Common myeloid progenitor, CD34-positive (primary cell): ENCODE measurements around the gene SETD5.

ENCODE experiments used
- CTCF ChIA-PET: fragments of 350-600 bp; sonication (Branson Sonifier 250); formaldehyde crosslinking; loops from one replicate; lab custom pipeline; 2021; ENCODE audit warnings: antibody characterized with exemption; lab: Charles Lee
- POLR2A ChIA-PET: fragments of 350-600 bp; sonication (Branson Sonifier 250); formaldehyde crosslinking; loops from one replicate; lab custom pipeline; 2021; ENCODE audit warnings: antibody characterized with exemption; lab: Charles Lee
- DNase-seq, 3 donors: peaks; one replicate each; pipeline versions ENCODE4 v3.0.0 to v3.0.0-alpha.2; 2013
- H3K27ac ChIP-seq, 2 experiments: 1 replicate in 1 of 2; 2 replicates in 1 of 2; pipeline ENCODE4 v1.7.0; 2013; ENCODE audit warnings: inconsistent platforms in 2 of 2, low read length in 2 of 2, mild to moderate bottlenecking in 2 of 2, low read depth in 1 of 2, moderate library complexity in 1 of 2; ENCODE audit not compliant: severe bottlenecking in 2 of 2, insufficient read depth in 1 of 2, poor library complexity in 1 of 2
- H3K27me3 ChIP-seq, 5 experiments: replicated peaks in 2 of 5; 1 replicate in 3 of 5; 2 replicates in 2 of 5; pipeline versions ENCODE4 v1.6.1 to v1.7.0; 2013; ENCODE audit warnings: low read length in 4 of 5, mild to moderate bottlenecking in 2 of 5, moderate library complexity in 2 of 5, inconsistent platforms in 1 of 5; ENCODE audit not compliant: insufficient read depth in 5 of 5, control insufficient read depth in 4 of 5
- H3K36me3 ChIP-seq, 4 experiments: 1 replicate in 2 of 4; 2 replicates in 2 of 4; pipeline versions ENCODE4 v1.6.1 to v1.7.0; 2013; ENCODE audit warnings: low read length in 3 of 4, control low read depth in 1 of 4, mild to moderate bottlenecking in 1 of 4; ENCODE audit not compliant: control insufficient read depth in 4 of 4, insufficient read depth in 4 of 4
- H3K4me1 ChIP-seq, 4 experiments: 1 replicate in 3 of 4; 2 replicates in 1 of 4; pipeline versions ENCODE4 v1.6.1 to v1.7.1; 2013; ENCODE audit warnings: low read length in 3 of 4, mild to moderate bottlenecking in 3 of 4, control low read depth in 1 of 4, inconsistent platforms in 1 of 4, moderate library complexity in 1 of 4; ENCODE audit not compliant: control insufficient read depth in 4 of 4, insufficient read depth in 4 of 4; ENCODE audit errors: control extremely low read depth in 1 of 4
- H3K4me3 ChIP-seq, 7 experiments: 1 replicate in 4 of 7; 2 replicates in 3 of 7; pipeline versions ENCODE4 v1.5.1 to v1.7.0; 2013; ENCODE audit warnings: mild to moderate bottlenecking in 7 of 7, low read length in 6 of 7, moderate library complexity in 6 of 7, inconsistent platforms in 2 of 7, low read depth in 2 of 7, control low read depth in 1 of 7; ENCODE audit not compliant: insufficient read depth in 4 of 7, control insufficient read depth in 1 of 7; ENCODE audit errors: extremely low read depth in 1 of 7
- H3K9me3 ChIP-seq, 5 experiments: 1 replicate in 4 of 5; 2 replicates in 1 of 5; pipeline versions ENCODE4 v1.6.1 to v1.7.1; 2013; ENCODE audit warnings: low read length in 4 of 5, mild to moderate bottlenecking in 2 of 5, inconsistent platforms in 1 of 5, low read depth in 1 of 5, moderate library complexity in 1 of 5; ENCODE audit not compliant: control insufficient read depth in 4 of 5, insufficient read depth in 2 of 5; ENCODE audit errors: control extremely low read depth in 1 of 5
- WGBS: methylation state at CpG from one replicate; pipeline ENCODE4 v1.1.5; 2013; ENCODE audit not compliant: insufficient coverage; 5-methylcytosine and 5-hydroxymethylcytosine counted together

Gene SETD5

GRCh38 chr3:9396632-9397331 lies 633 bp upstream of the SETD5 start:
- CTCF ChIA-PET: interaction anchor here (0.7 to 4.2 kb wide), 8 partner anchors 8 to 34 kb away, joined by 3 to 24 read pairs (median 8); partner anchors contain the start of gene THUMPD3
- peaks cover 28 to 71% (median 51%) of the 10 kb centered on the region in 4 experiments for H3K4me1 ChIP-seq
- POLR2A ChIA-PET: interaction anchor here (0.7 to 3.2 kb wide), 16 partner anchors 8 to 251 kb away, joined by 3 to 70 read pairs (median 4); partner anchors contain the start of gene THUMPD3

DNA sequence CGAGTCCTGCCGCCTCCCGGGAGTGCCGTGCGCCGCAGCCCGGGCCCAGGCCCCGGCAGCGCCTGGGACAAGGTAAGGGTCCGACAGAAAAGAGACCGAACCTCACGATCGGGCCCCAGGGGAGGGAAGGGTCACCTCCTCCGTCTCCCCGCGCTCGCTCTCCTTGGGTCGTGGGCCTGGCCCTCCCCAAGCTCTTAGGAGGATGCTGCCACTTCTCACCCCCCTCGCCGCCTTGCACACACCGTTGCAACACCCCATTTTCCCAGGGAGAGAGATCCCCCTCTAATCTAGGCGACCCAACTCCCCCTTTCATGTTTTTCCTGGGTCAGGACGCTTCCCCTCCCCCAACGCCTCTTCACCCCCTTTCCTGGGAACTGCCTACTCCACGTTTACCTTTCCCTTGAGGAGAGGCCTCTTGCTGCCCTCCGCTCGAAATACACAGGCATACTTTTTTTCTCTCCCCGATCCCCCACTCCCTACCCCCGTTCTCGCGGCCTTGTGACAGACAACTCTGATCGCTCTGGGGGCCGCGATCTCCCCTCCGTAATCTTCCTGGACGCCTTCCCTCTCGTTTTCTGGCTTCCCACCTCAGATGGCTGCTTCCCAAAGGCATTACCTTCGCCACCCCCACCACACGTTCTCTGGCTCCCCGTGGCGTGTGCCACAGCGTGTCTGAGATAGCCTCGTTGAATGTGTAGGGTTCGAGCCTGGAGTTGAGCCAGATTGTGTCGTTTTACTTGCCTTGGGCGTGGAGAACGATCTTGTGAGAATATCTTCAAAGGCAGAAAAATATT lies 688 bp downstream of the SETD5 start:
- H3K36me3 ChIP-seq: peaks cover 2 to 23% (median 8%) of the 10 kb centered on the region in 4 experiments
- DNase-seq: peak in 2 of 3 donors; percentile 40 to 51
- CTCF ChIA-PET: interaction anchor here (1.0 to 2.6 kb wide), 4 partner anchors 19 to 31 kb away, joined by 3 to 17 read pairs (median 10); no protein-coding TSS in a partner anchor
- H3K27me3 ChIP-seq: no peaks in the 10 kb centered on the region
- H3K9me3 ChIP-seq: no peaks in the 10 kb centered on the region
- H3K4me1 ChIP-seq: peaks cover 30 to 74% (median 55%) of the 10 kb centered on the region in 4 experiments
- peak overlapping the region; percentile 76 to 97 (median 92) for H3K4me3 ChIP-seq
- 0% methylated on average over 33 of the region's 47 CpGs for WGBS
- peak overlapping the region; percentile 99 for H3K27ac ChIP-seq
- POLR2A ChIA-PET: interaction anchor here (1.2 to 3.2 kb wide), 6 partner anchors 20 to 45 kb away, joined by 3 to 70 read pairs (median 8); partner anchors contain the start of gene THUMPD3

More at GRCh38 chr3:9396632-9397331, 633 bp upstream of the SETD5 start:
- Histone ChIP-seq H3K27ac (peak overlapping the region; percentile 89 to 95), H3K36me3 (peaks cover 2 to 36% (median 8%) of the 10 kb centered on the region in 4 experiments), H3K9me3 (no peaks in the 10 kb centered on the region), H3K4me3 (peak overlapping the region; percentile 47 to 96 (median 85)), H3K27me3 (no peaks in the 10 kb centered on the region)
- DNase-seq: peak; percentile 100
- under 1% methylated on average over 52 of the region's 71 CpGs for WGBS

- ChIA-PET POLR2A (interaction anchor here (0.5 to 2.1 kb wide), 4 partner anchors 12 to 36 kb away, joined by 4 to 6 read pairs (median 4); partner anchors contain the start of gene THUMPD3), CTCF (interaction anchor here (0.9 to 2.6 kb wide), 7 partner anchors 12 to 45 kb away, joined by 3 to 17 read pairs (median 9); no protein-coding TSS in a partner anchor)
- Histone ChIP-seq H3K27ac (peak overlapping the region; percentile 99), H3K4me1 (peaks cover 30 to 72% (median 56%) of the 10 kb centered on the region in 4 experiments), H3K27me3 (no peaks in the 10 kb centered on the region), H3K4me3 (peak overlapping the region; percentile 76 to 97 (median 92)), H3K9me3 (no peaks in the 10 kb centered on the region), H3K36me3 (peaks cover 2 to 16% (median 4%) of the 10 kb centered on the region in 4 experiments)
- WGBS: 0% methylated on average over 3 of the region's 7 CpGs
- DNase-seq: peak in 2 of 3 donors; percentile 71 to 75
Observed at GRCh38 chr3:9398700-9399336, 1.4 kb downstream of the SETD5 start.

DNA sequence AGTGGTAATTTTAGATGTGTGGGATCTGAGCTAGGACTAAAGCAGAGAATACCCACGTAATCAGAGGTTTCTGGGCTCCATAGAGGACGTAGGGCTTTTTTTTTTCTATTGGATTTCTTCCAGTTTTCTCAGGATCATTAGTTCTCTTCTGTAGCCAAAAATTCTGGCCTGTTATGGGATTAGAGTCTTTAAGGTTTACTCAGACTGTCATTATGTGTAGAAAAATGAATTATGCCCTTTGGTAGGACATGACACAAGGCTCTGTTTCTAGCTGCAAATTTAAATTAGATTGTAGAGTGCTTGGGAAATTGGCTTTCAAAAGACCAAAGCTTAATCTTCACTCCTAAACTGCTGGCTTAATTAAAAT lies 1.9 kb downstream of the SETD5 start:
- no peaks in the 10 kb centered on the region for H3K9me3 ChIP-seq
- H3K4me1 ChIP-seq: peaks cover 30 to 73% (median 55%) of the 10 kb centered on the region in 4 experiments
- H3K27me3 ChIP-seq: no peaks in the 10 kb centered on the region
- CTCF ChIA-PET: interaction anchor here (0.9 to 2.6 kb wide), 9 partner anchors 10 to 46 kb away, joined by 3 to 17 read pairs (median 6); partner anchors contain the start of gene THUMPD3
- no peak for DNase-seq
- peaks cover 2 to 11% (median 4%) of the 10 kb centered on the region in 4 experiments for H3K36me3 ChIP-seq
- POLR2A ChIA-PET: interaction anchor here (0.9 to 2.1 kb wide), 3 partner anchors 11 to 36 kb away, joined by 4 to 6 read pairs (median 4); partner anchors contain the start of gene THUMPD3
- peak overlapping the region in 6 of 7 experiments; percentile 82 to 97 (median 94) for H3K4me3 ChIP-seq
- WGBS: 0% methylated on average over 2 of the region's 2 CpGs
- peak overlapping the region; percentile 99 for H3K27ac ChIP-seq

DNA sequence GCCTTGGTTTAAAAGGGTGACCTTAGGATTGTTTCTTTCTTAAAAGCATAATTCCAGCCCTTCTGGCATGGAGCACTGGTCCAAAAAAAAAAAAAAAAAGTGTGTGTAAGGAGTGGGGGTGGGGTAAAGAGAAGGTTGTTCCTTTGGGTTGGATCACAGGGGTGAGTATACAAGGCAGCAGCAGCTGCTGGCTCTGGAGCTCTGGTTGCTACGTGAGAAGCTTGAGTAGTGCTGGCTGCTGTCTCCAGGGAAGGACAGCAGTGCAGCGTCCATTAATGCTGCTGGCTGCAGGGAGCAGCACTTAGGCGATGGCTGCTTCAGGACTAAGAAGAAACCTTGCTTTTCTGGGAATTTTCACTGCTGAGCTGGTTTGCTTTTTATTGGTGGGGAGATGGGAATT lies 2.3 kb downstream of the SETD5 start:
- 13% methylated on average over 2 of the region's 3 CpGs for WGBS
- Histone ChIP-seq H3K27me3 (no peaks in the 10 kb centered on the region), H3K9me3 (no peaks in the 10 kb centered on the region), H3K27ac (peak overlapping the region; percentile 99), H3K4me3 (peak overlapping the region in 6 of 7 experiments; percentile 48 to 97 (median 94)), H3K36me3 (peaks cover under 1 to 7% (median 1%) of the 10 kb centered on the region in 4 experiments), H3K4me1 (peaks cover 30 to 70% (median 55%) of the 10 kb centered on the region in 4 experiments)
- ChIA-PET POLR2A (interaction anchor here (0.9 to 2.1 kb wide), 2 partner anchors 33 to 37 kb away, joined by 4 to 6 read pairs; partner anchors contain the start of gene THUMPD3), CTCF (interaction anchor here (0.9 to 2.6 kb wide), 8 partner anchors 10 to 46 kb away, joined by 3 to 17 read pairs (median 8); partner anchors contain the start of gene THUMPD3)
- DNase-seq: peak in 2 of 3 donors; percentile 71 to 77

DNA sequence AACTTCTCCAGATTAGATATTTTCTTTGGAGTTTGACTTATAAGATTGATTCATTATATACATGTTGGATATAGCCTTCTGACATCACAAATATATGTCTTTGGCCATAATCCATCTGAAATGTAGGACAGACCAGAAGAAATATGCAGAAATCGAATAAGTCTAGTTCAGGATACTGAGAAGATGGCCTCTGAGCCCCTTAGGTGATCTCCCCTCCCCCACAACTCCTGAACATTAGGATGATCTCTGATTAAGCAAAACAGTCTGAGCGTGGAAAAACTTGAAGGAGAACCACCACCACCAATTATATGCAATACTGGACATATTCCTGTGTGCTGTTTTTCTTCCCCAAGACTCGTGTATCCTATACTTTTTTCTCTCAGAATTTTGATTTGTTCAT lies 3.2 kb downstream of the SETD5 start:
- CTCF ChIA-PET: interaction anchor here (1.6 to 2.6 kb wide), 3 partner anchors 16 to 38 kb away, joined by 5 to 17 read pairs (median 17); partner anchors contain the start of gene THUMPD3
- POLR2A ChIA-PET: no interaction called here
- no peak for DNase-seq
- Histone ChIP-seq H3K4me1 (peaks cover 23 to 64% (median 50%) of the 10 kb centered on the region in 4 experiments), H3K27ac (peak overlapping the region in 1 of 2 experiments; percentile 99), H3K36me3 (no peaks in the 10 kb centered on the region), H3K4me3 (peak overlapping the region in 2 of 7 experiments; percentile 17 to 49), H3K9me3 (no peaks in the 10 kb centered on the region), H3K27me3 (no peaks in the 10 kb centered on the region)
- WGBS: 80% methylated on average over 1 of the region's 3 CpGs
